BLaER1 treated with 17β-estradiol and CSF1 and Interleukin-3, amounts not matched to agents 10 nM and 100 nM (cell line): ENCODE data around the gene ADCY1.

Source experiments
- H3K27ac ChIP-seq, 11 experiments: shearing (Covaris generic); formaldehyde crosslinking; 2 replicates each; pipeline ENCODE4 v1.8.1; 2022
- H3K27me3 ChIP-seq, 11 experiments: shearing (Covaris generic); formaldehyde crosslinking; 2 replicates each; pipeline ENCODE4 v1.8.1; 2022
- H3K36me3 ChIP-seq, 11 experiments: shearing (Covaris generic); formaldehyde crosslinking; 2 replicates each; pipeline ENCODE4 v1.8.1; 2022
- H3K4me1 ChIP-seq, 10 experiments: shearing (Covaris generic); formaldehyde crosslinking; 2 replicates each; pipeline ENCODE4 v1.8.1; 2022
- H3K4me2 ChIP-seq, 11 experiments: shearing (Covaris generic); formaldehyde crosslinking; 2 replicates each; pipeline ENCODE4 v1.8.1; 2022
- H3K4me3 ChIP-seq, 10 experiments: shearing (Covaris generic); formaldehyde crosslinking; 2 replicates each; pipeline ENCODE4 v1.8.1; 2022
- H3K9ac ChIP-seq, 11 experiments: shearing (Covaris generic); formaldehyde crosslinking; 2 replicates each; pipeline ENCODE4 v1.8.1; 2022
- H3K9me3 ChIP-seq, 11 experiments: shearing (Covaris generic); formaldehyde crosslinking; replicated peaks in 1 of 11; 2 replicates each; pipeline ENCODE4 v1.8.1; 2022
- H4K20me1 ChIP-seq, 11 experiments: shearing (Covaris generic); formaldehyde crosslinking; 2 replicates each; pipeline ENCODE4 v1.8.1; 2022
- Cebpa-rat ChIP-seq, 11 experiments: shearing (Covaris generic); IDR thresholded peaks; 2 replicates each; pipeline ENCODE4 v1.8.1; 2022

The ADCY1 gene

DNA sequence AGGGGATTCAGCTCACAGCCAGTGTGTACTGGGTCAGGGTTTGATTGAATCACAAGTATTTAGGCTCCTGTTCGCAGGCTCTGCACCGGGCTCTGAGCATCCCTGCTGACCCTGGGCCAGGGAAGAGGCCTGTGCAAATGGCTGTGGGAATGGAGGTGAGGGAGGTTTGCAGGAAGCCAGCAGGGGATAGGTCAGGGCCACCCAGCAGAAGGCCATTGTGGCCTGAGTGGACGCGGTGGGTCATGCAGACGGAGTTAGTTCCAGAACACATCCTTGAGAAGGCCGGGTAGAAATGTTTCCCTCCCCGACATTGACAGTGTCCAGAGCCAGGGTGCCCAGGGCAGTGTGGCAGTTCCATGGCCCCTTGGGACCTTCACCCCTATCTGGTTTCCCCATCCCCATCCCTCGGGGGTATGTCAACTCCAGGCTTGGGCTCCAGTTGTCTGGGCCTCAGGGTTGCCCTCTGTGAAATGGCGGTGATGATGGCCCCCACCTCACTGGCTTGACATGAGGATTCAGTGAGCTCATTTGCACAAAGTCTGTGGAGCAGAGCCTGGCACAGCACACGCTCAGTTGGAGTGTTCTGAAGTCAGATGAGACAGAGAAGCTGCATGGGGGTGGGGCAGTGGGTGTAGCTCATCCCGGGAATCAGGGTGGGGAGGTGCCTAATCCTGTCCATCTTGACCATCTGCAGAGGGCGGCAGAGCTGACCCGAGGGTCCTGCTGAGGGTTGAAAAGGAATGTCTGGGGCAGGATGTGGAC is 107.6 kb downstream of the ADCY1 start:
- Histone ChIP-seq H3K9ac (no peak overlapping the region), H3K4me3 (no peak overlapping the region), H3K27me3 (no peaks in the 10 kb centered on the region), H3K4me2 (no peak overlapping the region), H3K36me3 (0 out of 22 replicates have a peak, but pooled peaks cover 0 to 6% (median 0%) of the 10 kb centered on the region in 11 experiments), H3K9me3 (no peaks in the 10 kb centered on the region), H3K4me1 (0 out of 20 replicates have a peak, but pooled peaks cover 0 to 3% (median 0%) of the 10 kb centered on the region in 10 experiments), H3K27ac (no peak overlapping the region), H4K20me1 (no peaks in the 10 kb centered on the region)
- no peak for TF ChIP-seq Cebpa-rat (IDR thresholded peaks at IDR 0.05)

- no peaks in the 10 kb centered on the region for H3K4me1 ChIP-seq
- H3K4me3 ChIP-seq = no peak overlapping the region
- no peaks in the 10 kb centered on the region for H3K9me3 ChIP-seq
- 0 out of 22 replicates have a peak, but pooled peaks cover 0 to 6% (median 0%) of the 10 kb centered on the region in 11 experiments for H3K36me3 ChIP-seq
- H3K9ac ChIP-seq = no peak overlapping the region
- H3K27ac ChIP-seq = no peak overlapping the region
- TF ChIP-seq Cebpa-rat (IDR thresholded peaks at IDR 0.05) = no peak
- no peak overlapping the region for H3K4me2 ChIP-seq
- H3K27me3 ChIP-seq = no peaks in the 10 kb centered on the region
- H4K20me1 ChIP-seq = no peaks in the 10 kb centered on the region
Observed at GRCh38 chr7:45682358-45682735, 108.2 kb downstream of the ADCY1 start.

DNA sequence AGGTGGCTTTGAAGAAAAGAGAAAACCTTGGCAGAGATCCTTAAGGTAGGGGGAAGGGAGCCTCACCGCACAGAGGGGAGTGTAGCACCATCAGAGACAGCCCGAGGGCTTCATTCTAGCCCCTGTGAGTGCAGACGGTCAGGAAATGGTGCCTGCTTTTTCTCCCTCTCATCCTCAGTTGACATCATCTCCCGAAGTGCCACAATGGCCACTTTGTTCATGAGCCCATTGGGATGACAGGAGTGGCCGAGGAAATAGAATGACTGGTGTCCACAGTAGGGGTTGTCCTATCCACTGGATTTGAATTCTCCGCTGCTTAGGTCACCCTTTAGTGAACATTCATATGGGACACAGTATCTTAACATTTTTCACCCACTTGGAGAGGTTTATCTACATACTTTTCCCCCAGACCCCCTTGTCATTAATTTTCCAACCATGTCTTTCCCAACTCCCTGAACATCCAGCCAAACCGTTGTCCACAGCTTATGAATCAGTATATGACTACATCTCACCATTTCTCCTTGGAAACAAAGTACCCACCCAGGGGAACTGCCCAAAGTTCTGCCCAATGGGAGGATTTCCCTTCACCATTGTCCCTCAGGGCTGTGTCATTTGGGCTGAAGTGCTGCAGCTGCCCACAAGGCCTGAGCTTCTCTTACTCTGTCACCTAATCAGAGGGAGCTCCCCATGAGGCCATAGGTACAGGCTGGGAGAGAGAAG is 108.8 kb downstream of the ADCY1 start:
- Histone ChIP-seq H3K36me3 (0 out of 22 replicates have a peak, but pooled peaks cover 0 to 4% (median 0%) of the 10 kb centered on the region in 11 experiments), H3K27me3 (no peaks in the 10 kb centered on the region), H3K9me3 (no peaks in the 10 kb centered on the region), H3K4me1 (no peaks in the 10 kb centered on the region), H3K4me2 (no peak overlapping the region), H3K4me3 (no peak overlapping the region), H3K27ac (no peak overlapping the region), H4K20me1 (no peaks in the 10 kb centered on the region), H3K9ac (no peak overlapping the region)
- TF ChIP-seq Cebpa-rat (IDR thresholded peaks at IDR 0.05) = no peak

GRCh38 chr7:45683556-45684148 is 109.5 kb downstream of the ADCY1 start:
- Histone ChIP-seq H3K9ac (no peak overlapping the region), H4K20me1 (no peaks in the 10 kb centered on the region), H3K4me2 (no peak overlapping the region), H3K4me3 (no peak overlapping the region), H3K36me3 (no peaks in the 10 kb centered on the region), H3K9me3 (no peaks in the 10 kb centered on the region), H3K4me1 (no peaks in the 10 kb centered on the region), H3K27ac (no peak overlapping the region), H3K27me3 (no peaks in the 10 kb centered on the region)
- no peak for TF ChIP-seq Cebpa-rat (IDR thresholded peaks at IDR 0.05)

DNA sequence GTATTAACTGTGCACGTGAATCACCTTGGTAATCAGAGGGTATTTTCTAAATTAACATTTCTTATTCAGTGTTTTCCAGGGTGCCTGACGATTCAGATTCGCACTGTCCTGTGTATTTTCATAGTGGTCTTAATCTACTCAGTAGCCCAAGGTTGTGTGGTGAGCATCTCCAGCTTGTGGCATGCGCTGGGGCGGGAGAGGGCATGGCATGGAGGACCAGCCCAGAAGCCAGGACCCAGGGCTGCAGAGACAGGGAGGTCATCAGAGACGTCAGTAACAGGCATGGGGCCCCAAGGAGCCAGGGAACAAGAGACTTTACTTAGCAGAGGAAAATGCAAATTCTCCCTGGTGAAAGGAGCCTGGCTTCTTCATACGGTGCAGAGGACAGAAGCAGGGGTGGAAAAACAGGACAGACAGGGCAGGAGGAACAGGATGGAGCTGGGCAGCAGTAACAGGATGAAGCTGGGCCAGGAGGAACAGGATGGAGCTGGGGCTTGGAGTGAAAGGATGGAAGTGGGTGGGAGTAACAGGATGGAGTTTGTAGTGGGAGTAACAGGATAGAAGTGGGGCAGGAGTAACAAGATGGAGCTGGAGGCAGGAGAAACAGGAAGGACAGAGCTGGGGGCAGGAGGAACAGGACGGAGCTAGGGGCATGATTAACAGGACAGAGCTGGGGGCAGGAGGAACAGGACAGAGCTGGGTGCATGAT is 110.9 kb downstream of the ADCY1 start:
- H3K4me2 ChIP-seq = no peak overlapping the region
- H3K36me3 ChIP-seq = no peaks in the 10 kb centered on the region
- no peak overlapping the region for H3K9ac ChIP-seq
- TF ChIP-seq Cebpa-rat (IDR thresholded peaks at IDR 0.05) = no peak
- H3K9me3 ChIP-seq = no peaks in the 10 kb centered on the region
- no peaks in the 10 kb centered on the region for H3K27me3 ChIP-seq
- no peak overlapping the region for H3K4me3 ChIP-seq
- no peaks in the 10 kb centered on the region for H4K20me1 ChIP-seq
- H3K4me1 ChIP-seq = peaks cover 0 to 10% (median 0%) of the 10 kb centered on the region in 10 experiments; a peak in 1 of 20 replicates
- H3K27ac ChIP-seq = no peak overlapping the region

DNA sequence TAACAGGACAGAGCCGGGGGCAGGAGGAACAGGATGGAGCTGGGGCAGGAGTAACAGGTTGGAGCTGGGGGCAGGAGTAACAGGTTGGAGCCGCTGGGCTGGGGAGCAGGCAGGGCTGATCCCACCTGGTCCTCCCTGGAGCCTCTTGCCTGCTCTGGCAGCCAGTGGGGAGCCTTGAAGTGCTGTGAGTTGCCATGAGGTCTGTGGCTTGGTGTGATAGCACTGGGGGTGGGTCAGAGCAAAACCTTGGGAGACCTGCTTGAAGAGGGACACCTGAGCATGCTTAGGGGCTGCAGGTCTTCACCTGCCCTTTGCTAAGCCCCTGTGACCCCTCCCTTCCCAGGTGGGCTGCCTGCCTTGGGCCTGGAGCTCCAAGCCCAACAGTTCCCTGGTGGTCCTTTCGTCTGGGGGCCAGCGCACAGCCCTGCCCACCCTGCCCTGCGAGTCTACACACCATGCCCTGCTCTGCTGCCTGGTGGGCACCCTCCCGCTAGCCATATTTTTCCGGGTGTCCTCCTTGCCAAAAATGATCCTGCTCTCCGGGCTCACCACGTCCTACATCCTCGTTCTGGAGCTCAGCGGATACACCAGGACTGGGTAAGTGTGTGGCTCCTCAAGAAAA is 111.6 kb downstream of the ADCY1 start:
- no peak overlapping the region for H3K4me3 ChIP-seq
- TF ChIP-seq Cebpa-rat (IDR thresholded peaks at IDR 0.05) = no peak
- H3K27me3 ChIP-seq = no peaks in the 10 kb centered on the region
- H4K20me1 ChIP-seq = no peaks in the 10 kb centered on the region
- no peak overlapping the region for H3K9ac ChIP-seq
- H3K36me3 ChIP-seq = no peaks in the 10 kb centered on the region
- H3K4me2 ChIP-seq = no peak overlapping the region
- no peaks in the 10 kb centered on the region for H3K9me3 ChIP-seq
- peaks cover 0 to 10% (median 0%) of the 10 kb centered on the region in 10 experiments; a peak in 1 of 20 replicates for H3K4me1 ChIP-seq
- no peak overlapping the region for H3K27ac ChIP-seq

DNA sequence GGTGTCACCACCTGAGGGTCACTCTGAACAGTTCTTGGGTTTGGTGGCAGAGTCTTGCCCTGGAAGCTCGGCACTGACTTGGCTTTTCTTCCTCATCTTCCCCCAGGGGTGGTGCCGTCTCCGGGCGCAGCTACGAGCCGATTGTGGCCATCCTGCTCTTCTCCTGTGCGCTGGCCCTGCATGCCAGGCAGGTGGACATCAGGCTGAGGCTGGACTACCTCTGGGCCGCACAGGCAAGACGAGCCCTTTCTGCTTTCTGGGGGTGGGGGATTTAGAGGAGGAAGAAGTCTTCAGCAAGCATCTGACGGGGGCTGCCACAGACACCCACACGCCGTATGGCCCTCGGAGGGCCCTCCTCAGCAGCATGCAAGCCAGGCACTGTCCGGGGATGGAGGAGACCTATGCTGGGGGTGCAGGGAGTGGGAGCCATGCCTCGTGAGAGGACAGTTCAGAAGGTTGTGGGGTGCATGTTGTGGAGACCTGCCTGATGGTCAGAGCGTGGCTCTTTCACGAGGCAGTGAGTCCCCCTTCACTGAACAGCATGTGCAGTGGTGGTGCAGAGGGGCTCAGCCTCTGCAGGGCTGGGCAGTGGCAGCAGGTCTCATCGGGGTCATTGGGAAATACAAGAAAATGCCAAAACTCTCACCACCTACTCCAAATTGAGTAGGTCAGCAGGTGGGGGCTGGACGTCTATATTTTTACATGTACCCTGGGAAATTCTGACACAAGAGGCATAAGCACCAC is 112.4 kb downstream of the ADCY1 start:
- Histone ChIP-seq H3K27me3 (no peaks in the 10 kb centered on the region), H4K20me1 (no peaks in the 10 kb centered on the region)
- TF ChIP-seq Cebpa-rat (IDR thresholded peaks at IDR 0.05) = no peak

DNA sequence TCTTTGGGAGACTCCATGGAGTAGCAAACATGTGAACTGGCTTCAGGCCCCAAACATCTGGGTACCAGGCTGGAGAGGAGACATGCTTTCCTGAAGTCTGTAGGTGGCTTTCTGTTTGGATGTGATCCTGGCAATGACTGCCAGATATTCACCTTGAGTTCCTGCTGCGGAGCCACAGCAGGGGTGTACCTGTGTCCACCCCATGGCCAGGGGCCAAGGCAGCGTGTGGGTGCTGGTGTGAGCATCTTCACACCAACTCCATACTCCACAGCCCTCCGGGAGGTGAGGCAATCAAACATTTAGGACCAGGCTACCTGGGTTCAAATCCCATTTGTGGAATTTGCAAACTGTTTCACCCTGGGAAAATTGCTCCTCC is 113.0 kb downstream of the ADCY1 start:
- no peaks in the 10 kb centered on the region for H3K27me3 ChIP-seq
- no peaks in the 10 kb centered on the region for H3K9me3 ChIP-seq
- H3K36me3 ChIP-seq = no peaks in the 10 kb centered on the region
- H3K4me3 ChIP-seq = no peak overlapping the region
- H4K20me1 ChIP-seq = no peaks in the 10 kb centered on the region
- H3K9ac ChIP-seq = no peak overlapping the region
- TF ChIP-seq Cebpa-rat (IDR thresholded peaks at IDR 0.05) = no peak
- no peak overlapping the region for H3K27ac ChIP-seq
- peaks cover 0 to 10% (median 0%) of the 10 kb centered on the region in 10 experiments; a peak in 1 of 20 replicates for H3K4me1 ChIP-seq
- H3K4me2 ChIP-seq = no peak overlapping the region

More for the DNA sequence above, 112.4 kb downstream of the ADCY1 start:
- Histone ChIP-seq H3K9ac (no peak overlapping the region), H3K4me3 (no peak overlapping the region), H3K27ac (no peak overlapping the region), H3K36me3 (no peaks in the 10 kb centered on the region), H3K4me2 (no peak overlapping the region), H3K4me1 (peaks cover 0 to 10% (median 0%) of the 10 kb centered on the region in 10 experiments; a peak in 1 of 20 replicates), H3K9me3 (no peaks in the 10 kb centered on the region)
